OCI-M2 (cell line): ENCODE results near the gene GPR108.
"Not testable (repeated sequence)": the region's sequence is repeated elsewhere in the genome, so short reads cannot be mapped to it uniquely, and the experiment has no call there.

ENCODE experiments used
- DNase-seq: peaks from one replicate; lab custom pipeline; 2025; ENCODE audit not compliant: unreplicated experiment; lab: John Stamatoyannopoulos, UW

Gene GPR108

DNA sequence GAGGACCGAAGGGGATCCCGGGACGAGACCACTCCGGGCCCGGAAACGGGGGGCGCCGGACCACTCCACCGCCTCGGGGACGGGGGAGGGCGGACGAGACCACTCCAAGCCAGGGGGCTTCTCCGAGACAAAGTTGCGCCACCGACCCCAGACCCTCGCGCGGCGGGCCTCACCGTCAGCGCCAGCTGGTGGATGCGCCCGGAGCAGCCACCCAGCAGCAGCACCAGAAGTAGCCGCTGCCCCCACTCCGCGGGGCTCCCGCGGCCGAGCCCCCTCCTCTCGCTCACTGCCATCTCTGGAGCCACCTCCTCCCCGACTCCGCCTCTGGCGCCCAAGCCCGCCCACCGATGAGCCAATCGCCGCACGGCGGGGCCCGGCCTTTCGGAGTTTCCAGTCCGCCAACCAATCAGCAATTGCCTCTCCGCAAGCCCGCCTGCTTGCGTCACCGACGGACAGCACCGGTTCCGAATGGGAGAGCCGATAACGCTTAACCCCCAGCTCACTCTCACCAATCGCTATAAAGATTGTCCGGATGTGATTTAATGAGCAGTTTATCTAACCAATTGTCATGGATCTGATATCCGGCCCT is at the start of gene GPR108:
Gene GPR108 (minus strand): TSS at position 297 of the 589 bp plus-strand sequence. CDS start 4 bp downstream, at position 293.
- DNase-seq, result peak; percentile 89

DNA sequence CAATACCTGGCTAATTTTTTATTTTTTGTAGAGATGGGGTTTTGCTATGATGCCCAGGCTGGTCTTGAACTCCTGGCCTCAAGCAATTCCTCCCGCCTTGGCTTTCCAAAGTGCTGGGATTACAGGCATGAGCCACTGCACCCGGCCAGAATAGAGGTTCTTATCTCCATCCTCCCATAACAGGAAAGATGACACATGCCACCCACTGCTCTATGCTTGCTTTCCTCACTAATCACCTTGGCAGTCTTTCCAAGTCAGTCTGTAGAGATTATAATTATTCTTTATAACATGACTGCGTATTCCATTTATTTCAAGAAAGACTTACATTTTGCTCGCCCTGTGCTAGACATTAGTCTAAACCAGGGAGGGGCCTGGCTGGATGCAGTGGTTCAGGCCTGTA is 41.8 kb upstream of the GPR108 start:
- no peak for DNase-seq

DNA sequence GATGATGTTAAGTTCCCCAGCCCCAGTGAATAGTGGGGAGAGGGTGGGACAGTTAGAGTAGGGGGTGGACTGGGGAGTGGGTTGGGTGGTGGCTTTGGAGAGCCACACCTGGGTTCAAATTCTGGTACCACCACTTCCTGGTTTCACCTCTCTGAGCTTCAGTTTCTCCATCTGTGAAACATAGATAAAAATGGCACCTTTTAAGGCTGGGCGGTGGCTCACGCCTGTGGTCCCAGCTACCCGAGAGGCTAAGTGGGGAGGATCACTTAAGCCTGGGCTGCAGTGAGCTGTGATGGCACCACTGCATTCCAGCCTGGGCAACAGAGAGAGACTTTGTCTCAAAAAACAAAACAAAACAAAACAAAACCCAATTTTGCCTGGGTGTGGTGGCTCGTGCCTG is 41.0 kb upstream of the GPR108 start:
- DNase-seq, result no peak

DNA sequence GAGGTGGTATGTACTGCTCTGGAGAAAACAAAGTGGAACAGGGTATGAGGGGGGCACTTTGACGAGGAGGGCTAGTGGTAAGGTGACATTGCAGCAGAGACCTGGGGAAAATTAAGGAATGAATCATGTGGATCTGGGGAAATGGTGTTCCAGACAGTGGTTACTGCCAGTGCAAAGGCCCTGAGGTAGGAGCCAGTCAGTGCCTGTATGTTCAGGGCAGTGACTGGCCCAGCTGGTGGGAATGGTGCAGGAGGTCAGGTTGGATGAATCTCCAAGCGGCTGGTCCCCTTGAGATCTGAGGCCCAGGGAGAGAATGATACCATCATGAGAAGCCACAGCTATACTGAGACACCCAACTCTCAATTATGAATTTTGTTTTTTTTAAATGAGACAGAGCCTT is 40.1 kb upstream of the GPR108 start:
- no peak for DNase-seq

DNA sequence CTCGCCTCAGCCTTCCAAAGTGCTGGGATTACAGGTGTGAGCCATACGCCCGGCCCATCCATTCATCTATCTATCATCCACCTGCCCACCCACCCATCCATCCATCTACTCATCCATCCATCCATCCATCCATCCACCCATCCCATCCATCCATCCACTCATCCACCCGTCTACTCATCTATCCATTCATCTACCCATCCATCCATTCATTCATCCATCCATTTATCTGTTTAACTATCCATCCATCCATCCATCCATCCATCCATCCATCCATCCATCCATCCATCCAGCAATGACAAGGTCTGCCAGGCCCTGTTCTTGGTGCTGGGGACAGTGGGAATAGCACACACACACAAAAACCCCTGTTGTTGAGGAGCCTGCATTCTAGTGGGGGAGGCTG is 39.6 kb upstream of the GPR108 start:
- no peak for DNase-seq

DNA sequence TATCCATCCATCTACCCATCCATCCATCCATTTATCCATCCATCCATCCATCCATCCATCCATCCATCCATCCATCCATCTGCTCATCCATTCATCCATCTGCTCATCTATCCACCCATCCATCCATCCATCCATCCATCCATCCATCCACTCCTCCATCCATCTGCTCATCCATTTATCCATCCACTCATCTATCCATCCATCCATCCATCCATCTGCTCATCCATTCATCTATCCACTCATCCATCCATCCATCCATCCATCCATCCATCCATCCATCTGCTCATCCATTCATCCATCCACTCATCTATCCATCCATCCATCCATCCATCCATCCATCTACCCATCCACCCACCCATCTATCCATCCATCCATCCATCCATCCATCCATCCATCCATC is 38.7 kb upstream of the GPR108 start:
- DNase-seq, result not testable (repeated sequence)

DNA sequence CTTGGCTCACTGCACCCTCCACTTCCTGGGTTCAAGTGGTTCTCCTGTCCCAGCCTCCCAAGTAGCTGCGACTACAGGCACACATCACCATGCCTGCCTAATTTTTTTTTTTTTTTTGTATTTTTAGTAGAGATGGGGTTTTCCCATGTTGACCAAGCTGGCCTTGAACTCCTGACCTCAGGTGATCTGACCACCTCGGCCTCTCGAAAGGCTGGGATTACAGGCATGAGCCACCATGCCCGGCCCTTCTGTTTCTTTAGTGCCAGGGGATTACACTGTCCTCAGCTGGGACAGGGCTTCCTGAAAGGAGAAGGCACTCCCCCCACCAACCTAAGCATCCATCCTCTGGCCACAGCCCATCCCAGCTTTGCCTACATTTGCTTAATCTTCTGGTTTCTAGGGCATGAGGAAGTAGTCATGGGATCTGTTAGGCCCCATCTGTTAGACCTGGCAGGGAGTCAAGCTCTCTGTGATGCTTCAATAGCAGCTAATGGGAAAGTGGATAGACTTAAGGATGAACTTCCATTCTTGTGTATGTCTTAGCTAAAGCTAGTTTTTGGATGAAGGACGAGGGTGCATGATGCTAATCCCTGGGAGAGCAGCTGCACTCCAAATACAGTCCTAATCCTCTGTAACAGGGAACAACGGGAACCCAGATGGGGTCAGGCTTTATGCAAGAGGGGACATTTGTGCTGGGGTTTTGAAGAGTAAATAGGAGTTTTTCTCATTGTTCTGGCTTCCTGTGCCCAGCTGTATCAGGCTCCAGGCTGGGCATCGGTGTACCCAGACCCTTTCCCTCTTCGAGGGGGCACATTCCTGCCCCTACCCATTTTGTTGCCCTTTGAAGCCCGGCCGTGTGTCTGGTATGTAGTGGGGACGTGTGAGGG is 37.7 kb upstream of the GPR108 start:
- no peak for DNase-seq

DNA sequence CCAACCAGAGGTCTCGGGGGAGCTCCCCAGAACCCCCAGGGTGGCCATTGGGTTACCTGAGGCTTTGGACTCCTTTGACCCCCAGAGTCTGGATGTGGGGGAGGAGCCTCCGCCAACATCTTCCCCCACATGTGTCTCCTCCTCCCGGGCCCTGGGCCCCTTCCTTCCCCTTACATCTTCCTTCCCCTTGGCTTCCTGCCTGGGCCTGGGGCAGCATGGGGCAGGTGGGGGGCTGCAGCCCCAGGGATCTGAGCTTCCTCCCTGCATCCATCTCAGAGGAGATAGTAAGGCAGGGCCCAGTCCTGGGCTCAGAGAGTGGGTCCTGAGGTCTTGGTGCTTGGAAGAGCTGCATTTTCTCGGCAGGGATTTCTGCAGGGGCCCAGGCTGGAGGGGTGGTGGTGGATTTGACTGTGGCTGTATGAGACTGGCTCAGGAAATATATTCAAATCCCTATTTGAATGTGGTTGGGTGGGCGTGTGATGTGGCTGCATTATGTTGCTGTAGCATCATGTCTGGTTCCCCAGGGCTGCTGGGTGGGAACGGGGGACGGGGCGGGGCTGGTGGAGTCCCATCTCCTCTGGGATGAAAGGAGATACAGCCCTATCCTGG is 36.0 kb upstream of the GPR108 start:
- DNase-seq, result no peak

DNA sequence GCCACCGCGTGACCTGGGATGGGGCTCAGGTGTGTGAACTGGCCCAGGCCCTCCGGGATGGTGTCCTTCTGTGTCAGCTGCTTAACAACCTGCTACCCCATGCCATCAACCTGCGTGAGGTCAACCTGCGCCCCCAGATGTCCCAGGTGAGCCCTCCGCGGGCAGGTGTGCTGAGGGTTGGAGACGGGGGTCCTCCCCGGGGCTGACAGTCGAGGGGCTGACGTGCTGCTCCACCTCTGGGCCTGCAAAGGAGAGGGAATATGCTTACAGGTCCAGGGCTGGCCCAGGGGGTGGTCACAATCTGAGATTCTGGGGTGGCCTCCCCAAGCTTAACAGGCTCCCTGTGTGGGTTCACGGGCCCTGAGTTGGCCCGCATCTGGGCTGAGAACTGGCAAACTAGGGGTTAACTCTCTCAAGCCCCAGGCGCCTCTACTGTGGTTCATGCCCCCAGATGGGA is 35.5 kb upstream of the GPR108 start:
- DNase-seq, result no peak

DNA sequence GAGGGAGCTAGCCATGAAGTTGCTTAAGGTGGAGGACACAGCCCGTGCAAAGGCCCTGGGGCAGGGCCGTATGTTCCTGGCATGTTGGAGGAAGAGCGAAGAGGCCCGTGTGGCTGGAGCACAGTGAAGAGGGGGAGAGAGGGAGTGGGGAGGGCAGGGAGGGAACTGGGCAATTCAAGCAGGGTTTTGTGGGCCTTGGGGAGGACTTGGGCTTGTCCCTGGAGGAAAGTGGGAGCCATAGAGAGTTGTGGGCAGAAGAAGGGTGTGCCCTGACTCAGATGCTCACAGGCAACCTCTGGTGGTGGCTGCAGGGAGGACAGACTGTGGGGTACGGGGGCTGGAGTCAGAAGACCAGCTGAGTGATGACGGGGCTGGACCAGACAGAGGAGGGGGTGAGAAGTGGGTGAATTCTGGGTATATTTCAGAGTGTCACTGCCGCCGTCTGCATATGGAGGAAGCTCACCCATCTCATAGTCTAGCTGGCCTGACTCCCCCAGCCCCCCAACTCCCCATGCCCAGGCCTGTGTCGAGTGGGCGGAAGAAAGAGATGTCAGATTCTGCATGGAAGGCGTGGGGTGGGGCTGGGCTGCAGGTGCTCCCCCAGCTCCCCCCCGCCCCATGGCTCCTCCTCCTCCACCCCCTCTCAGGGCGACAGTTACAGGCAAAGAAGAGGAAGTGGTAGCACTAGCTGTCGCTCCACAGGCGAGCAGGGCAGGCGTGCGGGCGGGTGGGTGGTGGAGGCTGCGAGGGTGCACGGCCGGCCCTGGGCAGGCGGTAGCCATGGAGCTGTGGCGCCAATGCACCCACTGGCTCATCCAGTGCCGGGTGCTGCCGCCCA is 34.9 kb upstream of the GPR108 start, which contains the start of gene VAV1:
Gene VAV1 (plus strand): TSS at position 681 of the 838 bp plus-strand sequence. CDS start 100 bp downstream, at position 781.
- DNase-seq, result no peak

DNA sequence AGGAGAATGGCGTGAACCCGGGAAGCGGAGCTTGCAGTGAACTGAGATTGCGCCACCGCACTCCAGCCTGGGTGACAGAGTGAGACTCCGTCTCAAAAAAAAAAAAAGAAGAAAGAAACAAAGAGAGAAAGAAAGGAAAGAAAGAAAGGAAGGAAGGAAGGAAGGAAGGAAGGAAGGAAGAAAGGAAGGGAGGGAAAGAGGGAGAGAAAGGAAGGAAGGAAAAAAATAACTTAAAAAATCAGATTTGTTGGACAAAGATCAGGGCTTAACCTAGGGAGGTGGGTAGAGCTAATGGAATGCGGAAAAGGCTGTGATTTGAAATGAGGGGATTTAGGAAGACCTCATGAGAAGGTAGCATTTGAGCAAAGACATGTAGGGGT is 34.3 kb upstream of the GPR108 start:
- DNase-seq, result not testable (repeated sequence)

DNA sequence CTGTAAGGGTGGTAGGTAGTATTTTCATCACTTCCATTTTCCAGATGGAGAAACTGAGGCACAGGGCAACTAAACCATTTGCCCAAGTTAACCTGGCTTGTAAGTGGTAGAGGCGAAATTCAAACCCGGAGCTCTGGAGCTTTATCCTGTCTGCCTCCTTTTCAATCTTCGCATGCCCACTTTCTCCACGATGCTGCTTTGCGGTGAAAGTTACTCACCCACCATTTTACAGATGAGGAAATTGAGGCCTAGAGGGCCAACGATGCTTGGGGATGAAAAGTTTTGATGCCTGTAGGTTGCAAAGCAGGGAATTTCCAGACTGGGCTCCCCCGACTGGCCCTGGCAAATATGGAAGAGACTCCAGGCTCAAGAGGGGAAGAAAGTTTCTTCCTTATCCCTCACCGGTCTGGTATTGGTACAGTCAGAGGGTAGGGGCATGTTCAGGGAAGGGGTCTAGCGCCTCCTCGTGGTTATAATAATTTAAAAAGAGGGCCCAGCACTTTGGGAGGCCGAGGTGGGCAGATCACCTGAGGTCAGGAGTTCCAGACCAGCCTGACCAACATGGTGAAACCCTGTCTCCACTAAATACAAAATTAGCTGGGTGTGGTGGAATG is 31.7 kb upstream of the GPR108 start:
- no peak for DNase-seq

DNA sequence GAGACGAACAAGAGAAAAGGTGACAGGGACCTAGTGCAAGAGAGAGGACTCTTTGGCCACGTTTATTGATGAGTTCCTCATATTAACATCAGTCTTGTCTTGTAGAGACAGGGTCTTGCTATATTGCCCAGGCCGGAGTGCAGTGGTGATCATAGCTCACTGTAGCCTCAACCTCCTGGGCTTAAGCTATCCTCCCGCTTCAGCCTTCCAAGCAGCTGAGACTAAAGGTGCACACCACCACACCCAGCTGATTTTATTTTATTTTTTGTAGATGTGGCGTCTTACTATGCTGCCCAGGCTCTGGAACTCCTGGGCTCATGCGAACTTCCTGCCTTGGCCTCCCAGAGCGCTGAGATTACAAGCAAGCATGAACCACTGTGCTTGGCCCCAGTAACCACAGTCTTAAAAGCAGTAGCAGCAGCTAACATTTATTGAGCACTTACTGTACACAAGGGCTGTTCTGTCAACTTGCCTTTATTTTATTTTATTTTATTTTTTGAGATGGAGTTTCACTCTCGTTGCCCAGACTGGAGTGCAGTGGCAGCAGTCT is 30.9 kb upstream of the GPR108 start:
- DNase-seq, result no peak

DNA sequence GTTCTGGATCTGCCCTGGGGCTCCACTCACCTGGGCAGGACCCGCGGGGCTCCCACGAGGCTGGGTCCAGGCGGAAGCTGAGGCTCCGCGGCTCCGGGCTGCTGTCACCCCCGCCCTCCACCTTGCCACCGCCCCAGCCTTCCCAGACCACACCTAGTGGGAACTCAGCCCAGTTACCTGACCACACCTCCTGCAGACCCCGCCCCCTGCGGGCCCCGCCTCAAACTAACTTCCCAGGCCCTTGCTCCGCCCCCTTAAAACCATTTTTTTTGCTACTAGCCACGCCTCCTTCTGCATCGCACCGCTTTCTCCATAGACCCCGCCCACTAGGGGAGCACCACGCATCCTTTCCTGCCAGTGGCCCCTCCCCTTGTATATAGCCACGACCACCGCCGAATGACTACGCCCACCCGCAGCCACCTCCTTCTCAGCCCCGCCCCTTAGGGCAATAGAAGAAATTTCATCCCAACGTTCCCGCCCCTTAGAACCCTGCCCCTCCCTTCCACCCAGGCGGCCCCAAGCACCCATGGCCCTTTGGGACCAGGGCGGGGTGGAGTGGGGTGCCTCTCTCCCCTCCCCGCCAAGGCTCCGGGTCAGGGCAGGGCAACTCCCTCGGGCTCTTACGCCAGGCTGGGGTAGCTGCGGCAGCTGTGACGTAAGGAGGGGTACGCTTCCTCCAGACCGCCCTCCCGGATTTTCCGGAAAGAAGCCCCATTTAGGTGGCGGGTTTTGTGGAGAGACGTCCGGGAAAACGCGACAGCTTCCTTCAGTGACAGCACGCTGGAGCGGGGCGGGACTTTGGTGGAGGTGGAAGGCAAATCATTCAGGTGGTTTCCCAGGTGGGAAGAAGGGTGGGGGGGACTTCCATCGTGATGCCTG is 30.2 kb upstream of the GPR108 start, which contains the start of gene SH2D3A:
Gene SH2D3A (minus strand): TSS at position 79 of the 879 bp plus-strand sequence. CDS start 3,687 bp downstream, outside the sequence.
- DNase-seq, result no peak

DNA sequence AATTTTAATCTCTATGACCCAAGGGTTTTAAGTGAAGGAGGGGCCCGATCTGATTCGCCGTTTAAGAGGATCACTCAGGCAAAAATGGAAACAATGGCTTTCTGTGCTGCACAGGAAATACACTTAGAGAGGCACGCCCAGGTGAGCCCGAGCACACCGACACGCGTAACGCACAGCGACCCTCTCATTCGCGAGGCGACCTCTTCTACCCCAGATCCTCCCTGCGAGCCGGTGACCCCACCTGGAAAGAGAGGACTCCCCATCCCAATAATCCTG is 29.6 kb upstream of the GPR108 start:
- DNase-seq, result no peak

DNA sequence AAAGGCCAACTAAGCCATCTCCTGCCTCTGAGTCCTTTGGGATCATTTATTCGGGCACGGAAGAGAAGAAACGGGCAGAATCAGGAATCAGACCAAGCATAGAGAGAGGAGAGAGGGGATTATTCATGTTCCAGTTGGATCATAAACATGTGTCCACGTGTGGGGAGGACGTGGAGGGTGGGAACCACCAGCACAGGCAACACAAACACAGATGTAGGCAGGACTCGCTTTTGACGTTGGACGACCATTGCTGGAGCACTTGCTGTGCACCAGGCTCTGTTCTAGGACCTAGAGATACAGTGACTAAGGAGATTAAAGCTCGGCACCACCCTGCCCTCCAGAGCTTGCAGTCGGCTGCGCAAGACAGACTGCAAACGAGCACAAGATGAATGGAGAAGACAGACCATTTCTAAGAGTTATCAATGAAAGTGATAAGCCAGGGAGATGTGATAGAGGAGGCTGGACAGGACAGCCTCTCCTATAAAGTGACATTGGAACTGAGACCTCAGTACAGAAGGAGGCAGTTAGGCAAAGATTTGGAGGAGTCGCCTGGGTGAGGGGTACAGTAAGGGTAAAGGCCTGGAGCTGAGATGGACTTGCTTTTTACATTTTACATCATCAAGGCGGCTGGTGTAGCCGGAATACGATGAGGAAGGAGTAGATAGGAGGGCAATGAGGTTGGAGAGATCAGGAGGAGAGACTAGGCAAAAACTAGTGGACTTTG is 29.1 kb upstream of the GPR108 start:
- DNase-seq, result no peak

DNA sequence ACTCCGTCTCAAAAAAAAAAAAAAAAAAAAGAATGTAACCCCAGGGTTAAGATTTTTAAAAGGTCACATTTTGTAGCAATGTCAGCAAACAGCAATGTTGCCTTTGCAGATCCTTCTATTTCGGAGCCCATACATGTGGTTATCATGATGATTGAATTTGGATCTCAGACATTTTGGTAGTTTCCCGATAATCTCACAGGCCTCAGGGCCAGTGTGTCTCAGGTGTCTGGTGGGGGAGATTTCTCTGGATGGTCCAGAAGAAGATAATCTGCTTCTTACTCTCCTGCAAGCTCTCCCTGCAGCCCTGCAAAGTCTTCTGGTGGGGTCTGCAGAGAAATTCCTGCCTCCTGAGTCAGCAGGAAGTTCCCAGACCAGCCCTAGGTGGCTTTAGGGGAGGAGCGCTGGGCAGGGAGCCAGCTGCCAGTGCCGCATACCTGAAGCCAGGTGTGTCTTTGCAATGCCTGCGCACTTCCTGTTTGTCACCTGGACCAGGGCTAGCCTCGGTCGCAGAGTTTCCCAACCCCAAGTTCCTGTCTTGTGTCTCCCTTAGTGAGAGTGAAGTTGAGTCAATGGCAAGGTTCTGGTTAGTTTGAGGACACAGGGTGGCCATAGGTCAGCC is 28.5 kb upstream of the GPR108 start:
- DNase-seq, result no peak

DNA sequence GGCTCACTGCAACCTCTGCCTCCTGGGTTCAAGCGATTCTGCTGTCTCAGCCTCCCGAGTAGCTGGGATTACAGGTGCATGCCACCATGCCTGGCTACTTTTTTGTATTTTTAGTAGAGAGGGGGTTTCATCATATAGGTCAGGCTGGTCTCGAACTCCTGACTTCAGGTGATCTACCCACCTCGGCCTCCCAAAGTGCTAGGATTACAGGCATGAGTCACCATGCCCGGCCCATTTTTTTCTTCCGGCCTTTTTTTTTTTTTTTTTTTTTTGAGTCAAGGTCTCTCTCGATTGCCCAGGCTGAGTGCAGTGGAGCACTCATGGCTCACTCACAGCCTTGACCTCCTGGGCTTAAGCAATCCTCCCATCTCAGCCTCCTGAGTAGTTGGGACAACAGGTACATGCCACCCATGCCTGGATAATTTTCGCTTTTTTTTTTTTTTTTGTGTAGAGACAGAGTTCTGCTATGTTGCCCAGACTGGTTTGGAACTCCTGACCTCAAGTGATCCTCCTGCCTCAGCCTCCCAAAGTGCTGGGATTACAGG is 24.9 kb upstream of the GPR108 start:
- DNase-seq, result not testable (repeated sequence)
